GM21576 (cell line): ENCODE measurements around the gene C5orf22.
A peak's percentile ranks its signal among the peaks of the same experiment; 100 is the strongest.
"Not testable (repeated sequence)": the region's sequence is repeated elsewhere in the genome, so short reads cannot be mapped to it uniquely, and the experiment has no call there.

Source experiments
- ATAC-seq: cut with Tn5 transposase; IDR thresholded peaks from one replicate; pipeline ENCODE4 v1.9.1; 2021; ENCODE audit warnings: mild to moderate bottlenecking, moderate library complexity; ENCODE audit not compliant: unreplicated experiment

The C5orf22 gene

DNA sequence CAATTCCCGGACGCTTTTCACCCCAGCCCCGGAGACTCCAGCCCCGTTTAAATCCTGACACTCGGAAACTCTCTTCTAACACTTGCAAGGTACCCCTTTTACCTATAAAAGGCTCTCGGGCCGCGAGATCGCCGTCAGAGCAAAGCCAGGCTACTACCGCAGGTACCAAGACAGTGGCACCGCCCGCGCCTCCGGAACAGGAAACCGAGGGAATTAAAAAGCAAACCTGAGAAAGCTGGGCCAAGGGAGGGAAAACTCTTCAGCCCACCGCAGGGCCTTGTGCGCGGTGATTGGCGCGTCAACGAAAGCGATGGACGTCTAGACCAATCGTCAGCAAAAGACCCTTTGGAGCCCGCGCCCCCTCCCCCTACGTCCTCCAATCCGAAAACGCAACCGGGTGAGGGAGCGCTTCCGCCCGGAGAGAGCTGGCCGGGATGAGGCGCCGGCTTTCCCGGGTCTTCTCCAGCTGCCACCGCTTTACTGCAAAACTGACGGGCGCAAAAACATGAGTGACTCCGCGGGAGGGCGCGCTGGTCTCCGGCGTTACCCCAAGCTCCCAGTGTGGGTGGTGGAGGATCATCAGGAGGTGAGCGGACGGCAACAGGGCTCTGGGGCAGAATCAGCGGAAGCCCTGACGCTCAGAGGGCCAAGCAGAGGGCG lies at the start of gene C5orf22, which contains the start of gene DROSHA:
TSS of gene C5orf22 (plus strand) at position 414 of the 660 bp plus-strand sequence. CDS start at position 506, 92 bp downstream.
TSS of gene DROSHA (minus strand) at position 206 of the 660 bp plus-strand sequence. CDS start 3,034 bp downstream, outside the sequence.
- ATAC-seq = peak; percentile 92

- ATAC-seq = no peak
Measured at GRCh38 chr5:31485376-31486207, 46.5 kb upstream of the C5orf22 start.

DNA sequence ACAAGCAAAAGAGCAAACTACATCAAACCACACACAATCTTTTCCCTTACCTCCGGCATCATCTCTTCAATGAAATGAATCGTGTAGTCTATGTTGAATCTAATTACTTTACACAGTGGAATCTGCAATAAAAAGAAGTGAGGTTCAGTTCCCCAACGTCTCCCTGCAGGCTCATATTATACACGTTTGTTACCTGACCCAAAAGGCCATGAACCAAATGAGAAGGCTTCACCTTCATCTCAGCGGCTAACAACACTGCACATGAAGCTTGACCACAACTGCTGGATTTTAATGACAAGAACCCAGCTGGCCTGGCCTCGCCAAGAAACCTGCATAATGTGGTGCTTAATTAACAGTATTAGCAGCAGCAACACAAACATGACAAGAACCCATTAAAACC lies 45.7 kb upstream of the C5orf22 start:
- ATAC-seq = no peak

DNA sequence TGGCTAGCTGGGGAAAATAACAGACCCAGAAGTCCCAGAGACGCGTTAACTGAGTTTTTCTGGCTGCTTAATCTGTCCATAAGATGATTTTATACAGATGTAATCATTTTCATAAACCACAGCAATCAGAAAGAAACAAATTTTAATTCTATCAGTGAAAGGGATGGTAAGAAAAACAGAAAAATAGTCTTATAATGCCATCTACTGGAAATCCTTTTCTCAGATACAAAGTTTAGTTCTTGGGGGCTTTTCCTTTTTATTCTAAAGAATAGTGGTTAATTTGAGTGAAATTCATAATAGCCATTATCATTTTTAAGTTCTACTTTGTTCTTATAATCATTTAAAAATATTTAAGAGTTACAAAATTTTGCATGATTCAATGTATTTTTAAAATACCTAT lies 44.6 kb upstream of the C5orf22 start:
- no peak for ATAC-seq

GRCh38 chr5:31492869-31493268 lies 39.2 kb upstream of the C5orf22 start:
- no peak for ATAC-seq

GRCh38 chr5:31495336-31495735 lies 36.8 kb upstream of the C5orf22 start:
- ATAC-seq = no peak

DNA sequence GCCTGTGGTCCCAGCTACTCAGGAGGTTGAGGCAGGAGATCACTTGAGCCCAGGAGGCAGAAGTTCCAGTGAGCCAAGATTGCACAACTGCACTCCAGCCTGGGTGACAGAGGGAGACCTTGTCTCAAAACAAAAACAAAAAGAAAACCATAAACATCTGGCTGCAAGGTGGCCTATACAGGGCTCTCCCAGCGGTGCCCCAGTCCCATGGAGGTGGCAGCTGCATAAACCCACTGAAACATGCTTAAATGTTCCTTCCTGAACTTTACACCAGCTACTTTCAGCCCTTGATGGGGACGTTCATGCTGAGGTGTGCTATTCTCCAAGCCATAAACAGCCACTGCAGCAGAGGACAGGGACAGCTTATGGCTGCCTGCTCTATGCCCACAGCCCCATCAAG lies 35.8 kb upstream of the C5orf22 start:
- ATAC-seq = no peak

DNA sequence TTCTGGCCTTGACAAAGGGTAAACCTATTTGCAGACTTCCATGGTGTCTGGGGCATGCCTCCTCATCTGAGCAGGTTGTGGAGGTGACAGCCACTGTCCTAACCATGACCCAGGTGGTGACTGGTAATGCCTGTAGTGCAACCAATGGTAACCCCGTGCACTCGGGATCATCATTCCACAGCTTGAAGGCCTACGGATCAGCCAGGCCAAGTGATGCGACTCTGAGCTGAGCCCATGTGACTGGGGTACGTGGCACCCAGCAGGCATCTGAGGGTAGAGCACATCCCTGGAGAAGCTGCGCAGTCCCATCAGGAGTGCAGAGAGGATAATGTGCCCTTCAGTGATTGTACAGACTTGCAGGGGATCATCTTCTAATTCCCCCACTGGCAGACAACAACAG lies 35.2 kb upstream of the C5orf22 start:
- ATAC-seq = no peak

- ATAC-seq = no peak
Measured at GRCh38 chr5:31500256-31500655, 31.8 kb upstream of the C5orf22 start.

DNA sequence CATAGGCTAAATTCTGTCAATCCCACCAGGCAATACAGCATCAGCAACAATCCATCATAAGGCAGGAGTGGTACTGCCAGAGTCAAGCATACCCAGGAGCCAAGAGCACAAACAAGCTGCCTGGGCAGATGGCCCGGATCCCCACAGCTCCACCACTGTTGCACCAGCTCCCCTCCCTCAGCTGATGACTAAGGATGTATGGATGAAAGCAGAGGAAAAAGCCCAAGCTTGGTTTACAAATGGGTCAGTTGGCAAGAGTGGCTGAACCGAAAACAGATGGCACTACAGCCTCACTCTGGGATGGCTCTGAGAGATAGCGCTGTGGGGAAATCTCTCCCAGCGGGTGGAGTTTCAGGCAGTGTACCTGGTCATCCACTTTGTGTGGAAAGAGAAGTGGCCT lies 29.6 kb upstream of the C5orf22 start:
- no peak for ATAC-seq

DNA sequence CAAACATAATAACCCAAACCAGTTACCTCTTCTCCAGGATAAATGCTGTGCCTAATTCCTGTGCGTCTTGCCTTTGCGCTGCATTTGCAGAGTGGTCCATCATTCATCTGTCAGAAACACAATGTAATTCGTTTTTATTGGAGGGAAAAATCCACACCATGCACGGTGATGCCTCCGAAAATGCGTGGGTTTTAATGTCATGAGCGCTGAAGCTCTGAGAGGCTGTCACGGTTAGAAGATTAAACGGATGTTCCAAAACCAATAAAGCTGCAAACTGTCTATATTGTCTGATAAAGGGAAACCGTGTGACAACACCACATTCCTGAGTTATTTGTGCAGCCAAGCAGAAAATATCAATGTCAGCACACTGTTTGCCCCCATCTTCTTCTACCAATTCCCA lies 27.6 kb upstream of the C5orf22 start:
- no peak for ATAC-seq

DNA sequence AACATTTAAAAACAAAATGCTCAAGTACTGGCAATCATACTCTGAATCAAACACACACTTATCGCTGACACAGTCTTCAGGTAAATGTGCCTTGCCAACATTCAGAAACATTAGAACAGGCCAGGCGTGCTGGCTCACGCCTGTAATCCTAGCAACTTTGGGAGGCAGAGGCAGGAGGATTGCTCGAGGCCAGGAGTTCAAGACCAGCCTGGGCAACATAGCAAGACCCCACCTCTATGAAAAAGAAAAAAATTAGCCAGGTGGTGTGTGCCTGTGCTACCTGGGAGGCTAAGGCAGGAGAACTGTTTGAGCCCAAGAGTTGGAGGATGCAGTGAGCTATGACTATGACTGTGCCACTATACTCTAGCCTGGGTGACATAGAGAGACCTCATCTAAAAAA lies 20.8 kb upstream of the C5orf22 start:
- ATAC-seq = no peak

DNA sequence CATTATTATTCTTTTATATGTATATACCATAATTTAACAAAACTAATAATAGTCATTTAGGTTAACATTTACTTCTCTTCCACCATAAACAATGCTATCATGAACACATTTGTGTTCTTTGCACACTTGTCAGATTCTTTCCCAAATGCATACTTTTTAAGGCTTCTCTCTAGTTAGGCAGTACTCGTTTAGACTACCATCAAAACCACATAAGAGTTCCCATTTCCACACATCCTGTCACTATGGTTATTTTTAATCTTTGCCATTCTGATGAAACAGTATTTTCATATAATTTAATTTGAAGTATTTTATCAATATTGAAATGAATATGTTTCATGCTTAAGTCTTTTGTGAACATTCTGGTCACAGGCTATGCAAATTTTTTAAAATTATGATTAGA lies 15.3 kb upstream of the C5orf22 start:
- ATAC-seq = no peak

DNA sequence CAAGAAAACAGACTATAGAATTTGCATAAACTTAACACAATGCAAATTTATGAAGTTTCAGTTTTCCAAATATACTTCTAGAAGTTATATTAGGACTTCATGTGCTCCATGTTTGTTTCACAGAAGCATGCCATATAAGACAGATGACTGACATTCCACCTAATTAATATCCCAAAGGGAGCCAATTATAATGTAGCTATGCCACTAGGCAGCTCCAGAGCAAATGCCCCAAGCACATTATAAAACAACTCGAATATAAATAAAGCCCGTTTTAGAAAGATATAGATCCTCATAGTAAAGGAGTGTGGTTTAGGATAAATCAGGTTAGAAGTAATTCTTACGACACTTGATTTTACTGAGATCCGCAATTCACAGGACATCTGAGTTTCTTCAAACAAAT lies 9.1 kb upstream of the C5orf22 start:
- ATAC-seq = no peak

DNA sequence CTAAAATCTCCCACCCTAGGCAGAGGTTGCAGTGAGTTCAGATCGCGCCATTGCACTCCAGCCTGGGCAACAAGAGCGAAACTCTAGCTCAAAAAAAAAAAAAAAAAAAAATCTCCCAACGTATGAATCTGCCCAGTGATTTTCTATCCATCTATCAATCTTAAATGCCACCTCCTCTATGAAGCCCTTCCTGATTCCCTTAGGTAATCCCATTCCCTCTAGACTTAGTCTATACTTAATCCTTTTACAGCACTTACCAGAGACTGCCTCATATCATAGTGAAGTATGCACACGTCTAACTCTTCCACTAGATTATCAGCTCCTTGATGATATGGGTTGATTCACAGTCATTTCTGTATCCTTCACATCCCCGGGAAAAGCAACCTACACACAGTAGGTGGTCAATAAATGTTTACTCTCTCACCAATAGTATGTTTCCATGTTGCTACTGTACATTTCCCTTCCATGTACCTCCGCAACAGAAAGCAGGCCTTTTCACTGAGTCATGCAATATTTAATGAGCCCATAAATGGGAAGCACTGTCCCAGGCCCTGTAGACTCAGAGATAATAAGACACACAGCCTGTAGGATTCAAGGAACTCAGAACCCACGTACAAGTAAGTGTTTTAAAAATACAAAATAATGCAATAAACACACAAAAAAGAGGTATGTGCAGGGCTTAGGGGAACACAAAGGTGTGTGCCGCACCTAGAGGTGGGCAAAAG lies 1.4 kb upstream of the C5orf22 start:
- no peak for ATAC-seq

GRCh38 chr5:31531543-31531887 lies 586 bp upstream of the C5orf22 start:
- ATAC-seq = peak; percentile 34

DNA sequence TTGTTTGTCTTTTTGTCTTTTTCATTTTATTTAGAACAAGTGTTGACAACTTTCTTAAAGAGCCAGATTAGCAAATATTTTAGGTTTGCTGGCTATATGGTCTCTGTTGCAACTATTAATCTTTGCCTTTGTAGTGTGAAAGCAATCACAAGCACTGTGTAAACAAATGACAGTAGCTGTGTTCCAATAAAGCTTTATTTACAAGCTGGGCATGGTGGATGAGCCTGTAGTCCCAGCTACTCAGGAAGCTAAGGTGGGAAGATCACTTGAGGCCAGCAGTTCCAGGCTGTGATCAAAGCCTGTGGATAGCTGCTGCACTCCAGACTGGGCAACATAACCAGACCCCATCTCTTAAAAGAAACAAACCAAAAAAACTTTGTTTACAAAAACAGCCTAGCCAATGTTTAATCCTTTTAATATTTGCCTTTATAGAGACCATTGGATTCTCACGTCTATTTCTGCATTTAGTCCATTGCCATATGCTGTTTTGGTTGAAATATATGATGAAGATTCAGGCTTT lies 2.5 kb downstream of the C5orf22 start:
- no peak for ATAC-seq

- no peak for ATAC-seq
Measured at GRCh38 chr5:31536873-31537272, 4.8 kb downstream of the C5orf22 start.

GRCh38 chr5:31537349-31537748 lies 5.2 kb downstream of the C5orf22 start:
- ATAC-seq = no peak

- no peak for ATAC-seq
Measured at GRCh38 chr5:31537851-31538250, 5.8 kb downstream of the C5orf22 start.

- not testable (repeated sequence) for ATAC-seq
Measured at GRCh38 chr5:31549114-31549513, 17.0 kb downstream of the C5orf22 start.
